Suprapubic skin (tissue), 4 donors: ENCODE results near the gene EXOC6. TPM values are rescaled to one million over a fixed set of nuclear protein-coding genes. Genes with fewer than 3 reads are reported as not detected.

Source experiments
- DNase-seq, 2 donors: peaks; one replicate each; pipeline ENCODE4 v3.0.0-alpha.2; 2019; ENCODE audit warnings: low spot score in 2 of 2
- H3K27ac ChIP-seq: fragments of 200-600 bp; sonication (generic); one replicate; pipeline ENCODE4 v1.5.1; 2019
- H3K27me3 ChIP-seq: fragments of 200-600 bp; sonication (generic); one replicate; pipeline ENCODE4 v1.5.1; 2019
- H3K36me3 ChIP-seq: fragments of 200-600 bp; sonication (generic); one replicate; pipeline ENCODE4 v1.5.1; 2019
- H3K4me1 ChIP-seq: fragments of 200-600 bp; sonication (generic); one replicate; pipeline ENCODE4 v1.5.1; 2019
- H3K4me3 ChIP-seq: fragments of 200-600 bp; sonication (generic); one replicate; pipeline ENCODE4 v1.5.1; 2019; ENCODE audit warnings: mild to moderate bottlenecking
- H3K9me3 ChIP-seq: fragments of 200-600 bp; sonication (generic); one replicate; pipeline ENCODE4 v1.5.1; 2019
- CTCF ChIP-seq, 2 donors: fragments of 200-600 bp in 1 of 2; fragments of 450-650 bp in 1 of 2; sonication (generic) in 1 of 2; IDR thresholded peaks; one replicate each; pipeline ENCODE4 v1.5.1; 2016 to 2019; ENCODE audit warnings: antibody characterized with exemption in 2 of 2, mild to moderate bottlenecking in 1 of 2, moderate library complexity in 1 of 2
- EP300 ChIP-seq: sonication (generic); formaldehyde crosslinking; IDR thresholded peaks from one replicate; pipeline ENCODE4 v1.6.1; 2017; ENCODE audit warnings: antibody characterized with exemption
- POLR2A ChIP-seq, 2 donors: fragments of 450-650 bp; IDR thresholded peaks; one replicate each; pipeline ENCODE4 v1.6.1; 2017; ENCODE audit warnings: antibody characterized with exemption in 2 of 2, mild to moderate bottlenecking in 2 of 2, moderate library complexity in 2 of 2
- POLR2AphosphoS5 ChIP-seq, 3 donors: sonication (generic); formaldehyde crosslinking; IDR thresholded peaks; one replicate each; pipeline ENCODE4 v1.6.1; 2017; ENCODE audit warnings: antibody characterized with exemption in 3 of 3
- WGBS: methylation state at CpG from one replicate; pipeline ENCODE4 v1.1.5; 2018; 5-methylcytosine and 5-hydroxymethylcytosine counted together
- total RNA-seq, 4 donors: library from RNA; depleted of rRNA; stranded (reverse); fragments of >200 nt; gene quantifications; one replicate each; pipeline ENCODE4 v1.1.0, GENCODE V29; 2016

EXOC6 gene
- total RNA-seq, 4 donors from 2014 or later, result 5.0 to 9.3 (median 8.3) TPM

DNA sequence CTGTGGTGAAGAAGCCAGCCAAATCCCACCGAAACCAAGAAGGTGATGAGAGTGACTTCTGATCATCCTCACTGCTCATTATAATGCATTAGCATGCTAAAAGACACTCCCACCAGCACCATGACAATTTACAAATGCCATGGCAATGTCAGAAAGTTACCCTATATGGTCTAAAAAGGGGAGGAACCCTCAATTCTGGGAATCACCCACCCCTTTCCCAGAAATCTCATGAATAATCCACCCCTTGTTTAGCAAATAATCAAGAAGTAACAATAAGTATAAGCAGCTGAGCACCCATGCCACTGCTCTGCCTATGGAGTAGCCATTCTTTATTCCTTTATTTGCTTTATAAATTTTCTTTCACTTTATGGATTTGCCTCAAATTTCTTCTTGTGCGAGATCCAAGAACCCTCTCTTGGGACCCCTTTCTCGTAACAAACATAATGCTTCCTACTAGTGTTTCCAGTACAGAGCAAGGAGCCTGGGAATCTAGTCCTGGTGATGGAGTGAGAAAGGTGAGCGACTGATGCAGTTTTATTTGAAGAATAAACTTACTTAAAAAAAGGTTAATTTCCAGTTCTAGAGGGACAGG, 18.4 kb upstream of the EXOC6 start:
- no peak for TF ChIP-seq POLR2A (IDR thresholded peaks at IDR 0.05)
- no peak for TF ChIP-seq EP300
- Histone ChIP-seq H3K27ac (no peak overlapping the region), H3K27me3 (no peaks in the 10 kb centered on the region), H3K9me3 (no peaks in the 10 kb centered on the region), H3K4me1 (no peaks in the 10 kb centered on the region), H3K36me3 (no peaks in the 10 kb centered on the region), H3K4me3 (no peak overlapping the region)
- WGBS, result 82% methylated on average over 4 of the region's 4 CpGs
- DNase-seq, result no peak

DNA sequence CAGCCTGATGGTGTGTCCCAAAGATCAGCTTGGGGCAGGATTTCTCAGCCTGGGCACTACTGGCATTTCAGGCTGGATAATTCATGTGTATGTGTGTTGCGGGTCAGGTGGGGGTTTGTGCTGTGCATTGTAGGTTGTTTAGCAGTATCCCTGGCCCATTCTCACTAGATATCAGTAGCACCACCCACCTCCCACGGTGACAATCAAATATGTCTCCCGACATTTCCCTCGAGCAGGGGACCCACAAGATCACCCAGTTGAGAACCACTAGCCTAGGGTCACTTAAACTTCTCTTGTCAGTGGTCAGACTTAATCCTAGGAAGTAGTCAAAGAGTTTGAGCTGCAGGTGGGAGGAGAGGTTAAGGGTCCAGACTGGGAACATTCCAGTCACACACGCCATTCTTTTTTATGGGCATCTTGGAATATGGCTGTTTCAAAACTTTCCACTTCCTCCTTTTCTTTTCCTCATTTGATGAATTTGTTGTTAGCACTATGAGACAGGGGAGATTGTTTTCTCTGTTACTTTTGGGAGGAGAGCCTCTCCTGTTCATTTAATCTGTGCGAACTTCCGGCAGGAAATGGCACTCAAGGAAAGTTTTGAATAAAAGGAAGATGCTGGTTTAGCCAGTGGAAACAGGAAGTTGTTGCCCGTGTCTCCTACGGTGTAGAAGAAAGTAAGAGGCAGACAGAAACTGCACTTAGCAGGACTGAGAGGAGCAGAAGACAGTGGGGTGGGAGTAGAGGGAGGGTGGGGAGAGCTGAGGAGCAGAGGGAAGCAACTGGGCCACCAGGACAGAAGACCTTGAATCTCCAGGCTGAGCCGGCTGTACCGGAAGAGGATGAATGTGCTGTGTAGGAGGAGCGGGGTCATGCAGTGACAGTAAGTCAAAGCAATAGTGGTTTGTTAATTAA, 17.6 kb upstream of the EXOC6 start:
- Histone ChIP-seq H3K9me3 (no peaks in the 10 kb centered on the region), H3K4me1 (no peaks in the 10 kb centered on the region), H3K4me3 (peak overlapping the region; percentile 23), H3K27me3 (no peaks in the 10 kb centered on the region), H3K36me3 (no peaks in the 10 kb centered on the region), H3K27ac (no peak overlapping the region)
- DNase-seq, result no peak
- 71% methylated on average over 12 of the region's 12 CpGs for WGBS
- TF ChIP-seq CTCF (IDR thresholded peaks at IDR 0.05), result no peak
- TF ChIP-seq POLR2A (IDR thresholded peaks at IDR 0.05), result no peak
- TF ChIP-seq EP300, result no peak
- TF ChIP-seq POLR2AphosphoS5 (IDR thresholded peaks at IDR 0.05), result no peak

DNA sequence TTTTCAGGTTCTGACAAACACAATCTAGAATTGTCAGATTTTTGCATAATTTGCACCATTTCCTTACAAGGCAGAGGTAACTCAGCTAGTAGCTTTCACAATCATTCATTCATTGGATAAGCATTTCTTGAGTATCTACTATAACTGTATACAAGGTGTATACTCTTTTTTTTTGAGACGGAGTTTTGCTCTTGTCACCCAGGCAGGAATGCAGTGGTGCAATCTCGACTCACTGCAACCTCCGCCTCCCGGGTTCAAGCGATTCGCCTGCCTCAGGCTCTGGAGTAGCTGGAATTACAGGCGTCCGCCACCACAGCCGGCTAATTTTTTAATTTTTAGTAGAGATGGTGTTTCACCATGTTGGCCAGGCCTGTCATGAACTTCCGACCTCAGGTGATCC, 16.2 kb upstream of the EXOC6 start:
- no peak overlapping the region for H3K27ac ChIP-seq
- H3K9me3 ChIP-seq, result no peaks in the 10 kb centered on the region
- DNase-seq, result no peak
- no peaks in the 10 kb centered on the region for H3K36me3 ChIP-seq
- H3K4me3 ChIP-seq, result no peak overlapping the region
- 91% methylated on average over 10 of the region's 10 CpGs for WGBS
- H3K4me1 ChIP-seq, result no peaks in the 10 kb centered on the region
- no peaks in the 10 kb centered on the region for H3K27me3 ChIP-seq
- no peak for TF ChIP-seq CTCF (IDR thresholded peaks at IDR 0.05)
- TF ChIP-seq POLR2A (IDR thresholded peaks at IDR 0.05), result no peak
- TF ChIP-seq POLR2AphosphoS5 (IDR thresholded peaks at IDR 0.05), result no peak
- TF ChIP-seq EP300, result no peak

DNA sequence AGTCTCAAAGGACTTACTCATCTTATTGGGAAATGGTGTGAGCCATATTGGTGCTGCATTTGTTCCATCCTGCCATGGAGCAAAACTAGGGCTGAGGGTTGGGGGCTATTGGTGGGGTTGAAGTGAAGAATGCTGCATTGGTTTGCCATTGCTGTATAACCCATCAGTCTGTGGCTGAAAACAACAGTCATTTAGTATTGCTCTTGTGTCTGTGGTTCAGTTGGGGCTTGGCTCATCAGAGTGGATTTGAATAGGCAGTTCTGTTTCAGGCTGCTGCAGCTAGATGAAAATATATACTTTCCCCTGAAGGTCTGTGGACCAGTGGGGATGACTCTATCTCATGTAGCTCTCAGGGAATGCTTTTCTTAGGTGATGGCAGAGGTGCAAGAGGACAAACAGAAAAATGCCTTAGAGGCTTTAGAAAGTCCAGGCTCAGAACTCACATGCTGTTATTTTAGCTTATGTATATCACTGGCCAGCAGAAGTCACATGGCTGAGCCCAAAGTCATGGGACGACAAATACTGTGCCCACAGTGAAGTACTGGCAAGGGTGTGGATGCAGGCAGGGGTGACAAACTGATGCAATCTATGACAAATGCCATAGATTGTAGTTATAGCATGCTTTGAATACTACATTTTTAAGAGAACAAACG, 15.2 kb upstream of the EXOC6 start:
- Histone ChIP-seq H3K9me3 (no peaks in the 10 kb centered on the region), H3K27me3 (no peaks in the 10 kb centered on the region), H3K36me3 (no peaks in the 10 kb centered on the region), H3K4me3 (no peak overlapping the region), H3K27ac (no peak overlapping the region), H3K4me1 (no peaks in the 10 kb centered on the region)
- no peak for DNase-seq
- no peak for TF ChIP-seq CTCF (IDR thresholded peaks at IDR 0.05)
- TF ChIP-seq POLR2AphosphoS5 (IDR thresholded peaks at IDR 0.05), result no peak
- no peak for TF ChIP-seq EP300
- no peak for TF ChIP-seq POLR2A (IDR thresholded peaks at IDR 0.05)
- 62% methylated on average over 2 of the region's 2 CpGs for WGBS

GRCh38 chr10:92834331-92834730, 14.0 kb upstream of the EXOC6 start:
- no peak overlapping the region for H3K27ac ChIP-seq
- 54% methylated on average over 3 of the region's 3 CpGs for WGBS

More at GRCh38 chr10:92834331-92834730, 14.0 kb upstream of the EXOC6 start:
- H3K9me3 ChIP-seq, result no peaks in the 10 kb centered on the region
- DNase-seq, result no peak
- H3K36me3 ChIP-seq, result no peaks in the 10 kb centered on the region
- no peaks in the 10 kb centered on the region for H3K27me3 ChIP-seq
- TF ChIP-seq CTCF (IDR thresholded peaks at IDR 0.05) (no peak), EP300 (no peak), POLR2A (IDR thresholded peaks at IDR 0.05) (no peak)
- H3K4me3 ChIP-seq, result no peak overlapping the region
- H3K4me1 ChIP-seq, result no peaks in the 10 kb centered on the region
